NOMO-1 (cell line): ENCODE measurements around the gene LAX1.
"Not testable (repeated sequence)": the region's sequence is repeated elsewhere in the genome, so short reads cannot be mapped to it uniquely, and the experiment has no call there.

Experiments used
- DNase-seq, 2 experiments: peaks; one replicate each; lab custom pipeline; 2025; ENCODE audit not compliant: unreplicated experiment in 2 of 2; lab: John Stamatoyannopoulos, UW

Gene LAX1

DNA sequence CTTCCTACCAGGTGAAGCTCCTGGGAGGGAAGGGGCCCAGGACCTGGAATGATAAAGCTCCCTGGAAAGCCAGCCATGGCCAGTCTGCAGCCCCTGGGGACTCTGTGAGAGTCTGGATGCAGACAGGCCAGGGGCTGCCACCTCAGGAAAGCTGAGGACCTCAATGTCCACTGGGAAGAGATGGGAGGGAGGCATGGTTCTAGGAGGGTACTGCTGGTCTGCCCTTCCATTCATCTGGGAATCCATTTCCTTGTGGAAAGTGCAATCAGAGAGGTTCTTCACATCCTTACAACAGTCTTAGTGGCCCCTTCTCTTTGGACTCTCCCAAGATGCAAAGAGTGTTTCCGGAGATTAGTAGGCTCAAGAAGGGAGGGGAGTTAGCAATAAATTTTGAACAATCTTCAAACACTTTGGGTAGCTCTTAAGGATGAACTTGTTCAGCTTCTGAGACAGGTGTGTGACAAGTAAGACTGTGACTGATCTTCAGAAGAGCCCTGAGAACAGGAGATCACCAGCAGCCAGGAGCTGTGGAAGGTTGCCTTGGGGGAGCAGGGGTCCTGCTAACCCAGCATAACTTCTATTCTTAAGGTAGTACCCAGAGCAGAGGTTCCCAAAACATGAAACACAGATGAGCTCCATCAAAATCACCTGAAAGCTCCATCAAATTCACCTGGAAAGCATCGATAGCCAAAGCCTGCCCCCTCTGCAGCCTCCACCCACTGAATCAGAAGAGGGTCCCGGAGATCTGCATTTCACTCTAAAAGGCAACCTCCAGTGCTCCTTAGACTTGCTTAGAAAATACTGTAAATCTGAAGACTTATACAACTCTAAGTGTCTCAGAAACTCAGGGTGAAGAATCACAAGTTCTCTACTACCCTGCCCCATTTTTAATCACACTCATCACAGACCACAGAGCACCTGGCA, 616 bp upstream of the LAX1 start:
- DNase-seq = no peak

DNA sequence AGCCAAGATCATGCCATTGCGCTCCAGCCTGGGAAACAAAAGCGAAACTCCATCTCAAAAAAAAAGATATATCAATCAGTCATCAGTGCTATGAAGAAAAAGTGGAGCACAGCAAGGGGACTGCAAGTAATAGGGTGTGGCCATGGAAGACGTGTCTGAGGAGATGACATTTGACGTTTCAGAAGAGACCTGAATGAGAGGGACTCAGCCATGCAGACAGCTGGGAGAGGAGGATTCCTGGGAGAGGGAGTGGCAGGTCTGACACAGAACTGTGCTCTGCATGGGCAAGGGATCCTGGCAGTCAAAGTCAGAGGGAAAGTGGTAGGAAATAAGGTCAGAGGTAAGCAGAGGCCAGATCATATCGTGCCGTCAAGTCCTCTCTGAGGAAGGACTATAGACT, 3.3 kb downstream of the LAX1 start:
- DNase-seq = no peak

DNA sequence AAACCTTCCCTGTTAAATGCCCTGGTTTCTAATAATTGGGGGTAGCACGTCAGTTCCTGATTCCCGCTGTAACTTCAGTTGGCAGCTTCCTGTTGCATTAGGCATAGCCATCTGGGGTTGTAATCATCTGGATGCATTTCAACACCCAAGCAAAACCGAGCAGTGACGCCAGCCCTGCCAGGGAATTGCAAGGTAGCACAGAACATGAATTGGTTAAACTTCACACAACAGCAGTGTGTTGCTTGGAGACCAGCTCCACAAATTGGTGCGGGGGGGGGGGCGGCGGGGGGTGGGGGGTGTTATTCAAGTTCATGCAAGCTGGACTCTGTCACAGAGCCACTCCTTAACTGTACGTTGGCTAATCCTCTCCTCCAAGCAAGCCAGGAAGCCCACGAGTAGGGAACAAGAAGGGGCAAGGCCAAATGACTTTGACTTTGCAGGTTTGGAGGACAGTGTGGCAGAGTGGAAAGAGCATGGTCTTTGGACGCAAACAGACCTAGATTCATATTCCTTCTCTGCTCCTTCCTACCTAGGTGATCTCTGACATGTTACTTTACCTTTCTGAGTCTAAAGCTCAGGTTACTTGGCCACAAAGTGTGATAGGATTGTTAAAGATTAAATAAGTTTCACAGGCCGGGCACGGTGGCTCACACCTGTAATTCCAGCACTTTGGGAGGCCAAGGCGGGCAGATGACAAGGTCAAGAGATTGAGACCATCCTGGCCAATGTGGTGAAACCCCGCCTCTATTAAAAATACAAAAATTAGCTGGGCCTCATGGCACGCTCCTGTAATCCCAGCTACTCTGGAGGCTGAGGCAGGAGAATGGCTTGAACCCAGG, 4.7 kb downstream of the LAX1 start:
- peak; percentile 87 to 98 for DNase-seq

DNA sequence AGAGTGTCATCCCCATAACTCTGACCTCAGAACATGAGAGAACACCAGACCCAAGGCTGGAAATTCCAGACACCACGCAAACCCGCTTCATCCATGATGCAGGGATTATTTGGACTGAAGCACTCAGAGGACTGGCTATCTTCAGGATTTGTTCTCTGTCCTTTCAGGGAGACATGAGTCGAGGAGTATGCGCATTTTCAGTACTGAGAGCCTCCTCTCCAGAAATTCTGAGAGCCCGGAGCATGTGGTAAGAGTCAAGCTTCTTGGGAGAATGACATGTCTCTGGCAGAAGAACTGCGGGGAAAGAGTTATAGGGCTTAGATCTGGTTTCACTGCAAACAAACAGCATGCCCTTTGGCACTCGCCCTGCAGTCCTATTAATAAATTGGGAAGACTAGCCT, 6.9 kb downstream of the LAX1 start:
- DNase-seq = no peak

DNA sequence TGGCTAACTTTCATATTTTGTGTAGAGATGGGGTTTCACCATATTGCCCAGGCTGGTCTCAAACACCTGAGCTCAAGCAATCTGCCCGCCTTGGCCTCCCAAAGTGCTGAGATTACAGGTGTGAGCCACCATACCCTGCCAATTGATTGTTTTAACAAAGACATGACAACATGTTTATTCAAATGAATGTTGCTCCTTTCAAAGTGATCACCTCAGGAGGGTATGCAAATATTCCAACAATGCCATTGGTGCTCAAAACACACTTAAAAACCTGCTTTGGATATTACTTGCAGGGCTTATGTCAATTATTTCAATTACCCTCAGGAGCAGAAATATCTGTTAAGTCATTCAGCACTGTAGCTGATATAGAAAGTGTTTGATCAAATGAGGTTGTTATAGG, 7.9 kb downstream of the LAX1 start:
- DNase-seq = no peak

DNA sequence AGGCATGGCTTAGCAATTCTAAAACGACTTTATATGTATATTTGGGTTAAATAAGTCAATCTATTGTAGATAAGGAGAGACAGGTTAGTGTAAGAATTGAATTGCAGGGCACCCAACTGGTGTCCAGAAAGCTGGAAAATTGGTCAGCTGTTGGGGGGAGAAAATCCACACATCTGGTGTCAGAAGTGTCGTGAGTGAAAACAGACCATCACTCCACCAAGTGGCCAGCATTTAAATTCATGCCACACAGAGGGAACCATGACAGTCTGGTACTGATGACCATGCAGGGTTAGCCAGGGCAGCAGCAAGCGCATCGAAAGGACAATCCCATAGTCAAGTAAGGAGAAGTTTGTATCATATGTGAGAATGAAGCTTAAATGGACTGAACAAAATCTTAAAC, 11.7 kb downstream of the LAX1 start:
- DNase-seq = peak in 1 of 2 experiments; percentile 5

DNA sequence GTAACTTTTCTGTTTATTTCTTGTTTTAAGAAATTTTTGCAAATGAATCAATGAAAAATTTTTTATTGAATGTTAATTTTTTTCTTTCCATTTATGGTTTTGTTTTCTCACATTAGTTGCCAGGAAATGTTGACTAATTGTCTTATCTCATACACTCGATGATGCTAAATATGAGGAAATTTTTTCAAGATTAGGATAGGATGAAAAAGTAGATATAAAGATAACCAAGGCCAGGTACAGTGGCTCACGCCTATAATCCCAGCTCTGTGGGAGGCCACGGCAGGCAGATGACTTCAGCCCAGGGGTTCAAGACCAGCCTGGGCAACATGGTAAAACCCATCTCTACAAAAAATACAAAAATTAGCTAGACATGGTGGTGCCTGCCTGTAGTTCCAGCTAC, 12.6 kb downstream of the LAX1 start:
- no peak for DNase-seq

DNA sequence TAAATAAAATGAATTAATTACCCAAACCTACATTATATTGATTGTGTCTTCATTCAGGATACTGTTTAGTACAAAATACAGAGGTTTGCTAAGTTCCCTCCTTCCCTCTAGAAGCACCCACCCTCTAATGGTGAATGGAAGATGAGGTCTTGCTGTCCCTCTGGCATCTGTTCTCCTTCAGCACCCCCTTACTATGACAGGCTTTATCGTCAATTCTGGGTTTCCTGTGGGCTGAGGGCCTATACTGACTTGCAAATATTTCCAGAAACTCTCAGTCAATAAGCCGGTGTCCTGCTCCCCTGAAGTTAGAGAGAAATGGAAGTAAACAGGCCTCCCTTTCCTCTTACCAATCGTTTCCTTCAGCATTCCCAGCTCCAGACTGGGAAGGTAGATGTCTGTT, 13.2 kb downstream of the LAX1 start:
- no peak for DNase-seq

DNA sequence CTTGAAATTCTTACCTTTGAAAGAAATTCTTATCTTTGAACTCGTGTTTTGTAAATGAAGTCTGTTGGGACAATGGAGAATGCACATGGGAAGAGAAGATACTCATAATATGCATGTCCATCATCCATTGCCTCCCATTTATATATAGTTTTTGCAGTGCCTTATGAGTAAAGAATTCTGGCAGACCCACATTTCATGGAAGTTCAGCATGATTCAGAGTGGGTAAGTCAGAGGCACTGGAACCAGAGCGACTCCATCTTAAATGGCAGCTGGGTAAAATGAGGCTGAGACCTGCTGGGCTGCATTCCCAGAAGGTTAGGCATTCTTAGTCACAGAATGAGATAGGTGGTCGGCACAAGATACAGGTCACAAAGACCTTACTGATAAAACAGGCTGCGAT, 13.8 kb downstream of the LAX1 start:
- DNase-seq = no peak

DNA sequence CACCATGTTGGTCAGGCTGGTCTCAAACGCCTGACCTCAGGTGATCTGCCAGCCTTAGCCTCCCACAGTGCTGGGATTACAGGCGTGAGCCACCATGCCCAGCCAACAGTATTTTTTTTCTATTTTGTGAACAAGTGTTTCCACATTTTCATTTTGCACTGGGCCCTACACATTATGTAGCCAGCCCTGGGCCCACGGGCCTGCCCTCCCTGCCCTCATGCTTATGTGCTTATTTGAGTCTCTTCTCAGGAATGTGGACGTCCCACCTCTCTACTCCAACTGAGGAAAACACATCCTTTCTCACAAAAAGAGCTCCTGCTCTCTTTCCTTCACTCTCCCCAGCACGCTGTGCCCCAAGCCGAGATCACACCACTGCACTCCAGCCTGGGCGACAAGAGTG, 17.0 kb downstream of the LAX1 start:
- no peak for DNase-seq

DNA sequence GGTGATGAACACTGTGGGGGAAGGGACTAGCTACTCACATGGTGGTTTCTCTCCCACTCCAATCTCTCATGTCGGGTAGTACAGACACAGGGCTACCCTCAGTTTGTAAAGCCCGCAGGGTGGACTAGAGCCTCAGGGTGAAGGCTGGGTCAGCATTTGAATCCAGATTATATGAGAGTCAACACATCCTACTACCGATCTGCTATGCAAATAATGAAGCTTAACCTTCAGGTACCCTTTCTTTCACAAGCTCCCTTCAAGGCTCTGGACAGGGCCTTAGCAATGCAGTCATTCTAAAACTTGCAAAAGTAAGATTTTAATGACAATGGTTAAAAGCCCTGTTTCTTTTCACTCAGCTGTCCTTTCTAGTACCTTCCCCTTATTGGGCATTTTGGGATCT, 25.0 kb downstream of the LAX1 start:
- DNase-seq = no peak

DNA sequence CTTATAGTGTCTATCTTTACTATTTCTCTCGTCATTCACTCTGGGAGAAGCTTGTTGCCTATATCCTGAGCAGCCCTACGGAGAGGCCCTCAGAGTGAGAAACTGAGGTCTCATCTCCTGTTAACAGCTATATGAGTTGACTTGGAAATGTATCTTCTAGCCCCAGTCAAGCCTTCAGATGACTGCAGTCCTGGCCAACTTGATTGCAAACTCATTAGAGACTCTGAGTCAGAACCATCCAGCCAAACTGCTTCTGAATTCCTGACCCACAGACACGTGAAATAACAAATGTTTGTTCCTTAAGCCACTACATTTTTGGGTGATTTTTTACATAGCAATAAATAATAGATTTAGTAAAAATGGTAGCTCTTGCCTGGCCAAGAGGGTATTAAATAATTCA, 26.5 kb downstream of the LAX1 start:
- DNase-seq = no peak

DNA sequence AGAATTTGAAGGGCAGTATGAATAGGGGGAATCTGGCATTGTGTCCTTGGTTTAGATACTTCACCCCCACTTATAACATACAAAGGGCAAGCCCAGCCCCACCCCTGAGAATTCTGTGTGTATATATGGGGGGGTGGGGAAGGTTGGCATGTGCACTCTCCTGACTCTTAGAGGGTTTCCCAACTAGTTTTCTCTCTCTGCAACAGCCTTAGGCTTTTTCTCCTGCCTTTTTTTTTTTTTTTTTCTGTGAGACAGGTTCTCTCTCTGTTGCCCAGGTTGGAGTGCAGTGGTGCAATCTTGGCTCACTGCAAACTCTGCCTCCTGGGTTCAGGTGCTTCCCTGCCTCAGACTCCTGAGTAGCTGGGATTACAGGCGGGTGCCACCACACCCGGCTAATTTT, 27.5 kb downstream of the LAX1 start:
- no peak for DNase-seq

DNA sequence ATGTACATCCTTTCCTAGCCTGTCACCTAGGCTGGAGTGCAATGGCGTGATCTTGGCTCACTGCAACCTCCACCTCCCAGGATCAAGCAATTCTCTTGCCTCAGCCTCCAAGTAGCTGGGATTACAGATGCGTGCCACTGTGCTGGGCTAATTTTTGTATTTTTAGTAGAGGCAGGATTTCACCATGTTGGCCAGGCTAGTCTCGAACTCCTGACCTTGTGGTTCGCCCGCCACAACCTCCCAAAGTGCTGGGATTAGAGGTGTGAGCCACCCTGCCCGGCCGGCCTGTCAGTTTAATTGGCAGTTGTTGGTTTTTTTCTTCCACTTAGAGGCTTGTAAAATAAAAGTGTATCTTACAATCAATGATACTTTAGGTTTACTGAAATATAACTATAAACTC, 28.6 kb downstream of the LAX1 start:
- not testable (repeated sequence) for DNase-seq

DNA sequence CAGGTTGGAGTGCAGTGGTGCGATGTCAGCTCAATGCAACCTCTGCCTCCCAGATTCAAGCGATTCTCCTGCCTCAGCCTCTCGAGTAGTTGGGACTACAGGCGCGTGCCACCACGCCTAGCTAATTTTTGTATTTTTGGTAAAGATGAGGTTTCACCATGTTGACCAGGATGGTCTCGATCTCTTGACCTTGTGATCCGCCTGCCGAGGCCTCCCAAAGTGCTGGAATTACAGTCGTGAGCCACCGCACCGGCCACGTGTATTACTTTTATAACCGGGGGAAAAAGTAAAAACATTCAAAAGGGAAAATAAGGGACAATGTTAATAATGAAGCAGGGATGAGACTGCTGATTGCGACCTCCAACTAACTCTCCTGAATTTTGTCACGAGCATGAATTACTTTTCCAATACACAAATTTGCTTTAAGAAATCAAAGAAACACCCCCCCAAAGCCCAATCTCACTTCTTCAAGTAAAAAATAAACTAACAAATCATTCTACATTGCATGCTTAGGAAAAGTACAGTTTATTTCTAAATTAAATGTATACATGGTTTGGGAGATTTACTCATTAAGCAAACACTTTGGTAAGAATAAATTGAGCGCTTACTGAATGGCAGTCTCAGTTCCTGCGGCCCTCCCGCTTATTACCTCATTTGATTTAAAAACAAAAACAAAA, 29.9 kb downstream of the LAX1 start:
- DNase-seq = no peak

DNA sequence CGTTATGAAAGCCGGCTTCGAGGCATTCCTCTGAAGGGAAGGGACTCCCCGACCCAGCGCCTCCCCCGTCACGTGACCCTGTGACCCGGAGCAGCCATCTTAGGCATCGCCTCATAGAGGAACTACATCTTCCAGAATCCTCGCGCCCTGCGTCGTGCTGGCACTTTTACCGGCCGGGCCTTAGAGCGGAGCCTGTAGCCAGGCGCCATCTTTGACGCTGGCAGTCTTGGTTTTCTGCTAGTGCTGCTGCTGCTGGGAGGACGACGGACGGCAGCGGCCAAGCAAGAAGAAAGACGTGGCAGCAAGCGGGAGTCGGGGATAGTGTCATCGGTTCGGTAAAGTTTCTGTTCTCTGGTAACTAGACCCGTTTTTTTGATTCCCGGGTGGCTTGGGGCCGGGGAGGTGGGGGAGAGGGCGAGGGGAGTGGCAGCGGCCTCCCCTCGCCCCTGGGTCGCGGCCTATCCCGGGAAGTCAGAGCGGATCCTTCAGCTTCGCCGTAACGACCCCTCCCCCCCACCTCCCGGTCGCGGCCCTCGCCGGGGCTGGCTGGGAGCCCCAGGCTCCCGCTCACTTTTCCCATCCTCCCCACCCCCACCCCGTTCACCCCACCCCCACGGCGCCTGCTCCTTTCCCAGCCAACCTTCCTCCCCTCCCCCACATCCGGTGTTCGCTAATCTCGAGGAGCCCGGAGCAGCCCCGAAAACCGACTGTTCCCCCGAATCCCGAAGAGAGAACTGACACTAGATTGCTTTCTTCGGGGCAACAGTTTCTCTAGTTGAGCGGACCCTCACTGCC, 30.7 kb downstream of the LAX1 start, which contains the start of the genes ZBED6 and ZC3H11A:
Gene ZBED6, plus strand, starts transcription at position 183 of the 795 bp plus-strand sequence. CDS start 1,900 bp downstream, outside the sequence.
Gene ZC3H11A, plus strand, starts transcription at position 183 of the 795 bp plus-strand sequence. CDS start 21,448 bp downstream, outside the sequence.
- peak; percentile 98 to 99 for DNase-seq

DNA sequence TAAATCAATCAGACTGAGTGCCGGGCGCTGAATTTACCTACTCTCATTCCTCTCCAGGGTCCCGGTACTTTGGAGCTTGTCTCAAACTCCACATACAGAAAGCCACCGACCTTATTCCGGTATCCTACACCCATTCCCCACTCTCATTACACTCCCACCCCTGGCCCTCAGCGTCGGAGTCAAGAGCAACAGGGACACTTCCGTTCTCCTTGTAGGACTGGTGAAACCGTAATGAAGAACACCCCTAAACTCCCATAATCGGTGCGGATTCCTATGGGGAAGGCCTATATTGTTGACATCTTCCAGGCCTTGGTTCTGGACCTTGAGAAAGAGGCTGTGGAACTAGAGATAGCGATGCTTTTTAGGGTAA, 31.2 kb downstream of the LAX1 start:
- peak in 1 of 2 experiments; percentile 41 for DNase-seq

DNA sequence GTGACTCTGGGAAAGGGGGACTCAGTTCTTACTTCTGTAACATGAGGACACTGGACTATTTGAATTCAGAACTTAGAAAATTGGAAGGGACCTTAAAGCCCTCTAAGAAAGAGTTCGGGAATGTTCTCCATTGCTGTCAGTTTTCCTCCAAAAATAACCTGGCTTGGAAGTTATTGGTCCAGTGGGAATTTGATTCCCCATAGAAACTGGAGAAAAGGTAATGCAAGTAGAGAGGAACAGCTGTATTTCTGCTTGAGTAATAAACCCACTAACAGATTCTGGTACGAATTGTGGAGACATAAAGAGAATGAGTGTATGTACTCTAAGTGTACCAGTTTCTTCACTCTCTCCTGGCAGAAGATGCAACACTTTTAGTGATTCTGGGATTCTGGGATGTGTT, 32.2 kb downstream of the LAX1 start:
- no peak for DNase-seq

DNA sequence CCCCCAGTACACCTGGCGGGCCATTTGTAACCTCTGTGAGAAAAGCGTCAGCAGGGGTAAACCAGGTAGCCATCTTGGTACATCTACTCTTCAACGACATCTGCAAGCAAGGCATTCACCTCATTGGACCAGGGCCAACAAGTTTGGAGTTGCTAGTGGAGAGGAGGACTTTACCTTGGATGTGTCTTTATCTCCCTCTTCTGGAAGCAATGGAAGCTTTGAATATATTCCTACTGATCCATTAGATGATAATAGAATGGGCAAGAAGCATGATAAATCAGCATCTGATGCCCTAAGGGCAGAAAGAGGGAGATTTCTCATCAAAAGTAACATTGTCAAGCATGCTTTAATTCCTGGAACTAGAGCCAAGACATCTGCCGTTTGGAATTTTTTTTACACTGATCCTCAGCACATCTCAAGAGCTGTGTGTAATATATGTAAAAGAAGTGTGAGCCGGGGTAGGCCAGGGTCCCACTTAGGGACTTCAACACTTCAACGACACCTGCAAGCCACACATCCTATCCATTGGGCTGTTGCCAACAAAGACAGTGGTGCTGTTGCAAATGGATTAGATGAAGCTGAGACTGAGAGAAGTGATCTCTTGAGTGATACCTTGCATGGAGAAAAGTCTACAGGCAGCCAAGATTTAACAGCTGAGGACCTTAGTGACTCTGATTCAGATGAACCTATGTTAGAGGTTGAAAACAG, 33.1 kb downstream of the LAX1 start:
- no peak for DNase-seq

DNA sequence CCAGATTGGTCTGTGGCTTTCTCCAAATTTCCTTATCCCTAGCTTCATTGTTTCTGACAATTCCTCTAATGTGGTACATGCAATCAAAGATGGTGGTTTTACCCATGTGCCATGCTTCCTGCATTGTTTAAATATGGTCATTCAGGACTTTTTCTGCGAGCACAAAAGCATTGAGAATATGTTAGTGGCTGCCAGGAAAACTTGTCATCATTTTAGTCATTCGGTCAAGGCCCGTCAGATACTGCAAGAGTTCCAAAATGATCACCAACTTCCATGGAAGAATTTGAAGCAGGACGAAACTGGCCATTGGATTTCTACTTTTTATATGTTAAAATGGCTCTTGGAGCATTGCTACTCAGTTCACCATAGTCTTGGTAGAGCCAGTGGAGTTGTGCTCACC, 34.2 kb downstream of the LAX1 start:
- DNase-seq = no peak
